Kidney (tissue), 14 donors: ENCODE measurements around the gene RGS2. TPM values are rescaled to one million over a fixed set of nuclear protein-coding genes. Genes with fewer than 3 reads are reported as not detected.
A peak's percentile ranks its signal among the peaks of the same experiment; 100 is the strongest.

ENCODE experiments used
- DNase-seq, 5 donors: peaks; one replicate each; pipeline ENCODE4 v3.0.0-alpha.2; 2013 to 2020
- FAIRE-seq: peaks from 2 replicates; lab custom pipeline; 2012; peaks lifted over from hg19 to GRCh38; lab: Jason Lieb, UNC
- H3K27ac ChIP-seq, 2 donors: one replicate each; pipeline ENCODE4 v1.7.0; 2013; ENCODE audit warnings: low read depth in 2 of 2, low read length in 2 of 2, inconsistent platforms in 1 of 2
- H3K27me3 ChIP-seq: one replicate; pipeline ENCODE4 v1.7.1; 2013; ENCODE audit warnings: low read length, inconsistent platforms; ENCODE audit not compliant: control insufficient read depth, insufficient read depth
- H3K36me3 ChIP-seq, 3 donors: one replicate each; pipeline versions ENCODE4 v1.7.0 to v1.7.1; 2013; ENCODE audit warnings: low read length in 3 of 3, control low read depth in 1 of 3, inconsistent platforms in 1 of 3; ENCODE audit not compliant: insufficient read depth in 3 of 3, control insufficient read depth in 2 of 3
- H3K4me1 ChIP-seq, 3 donors: one replicate each; pipeline versions ENCODE4 v1.7.0 to v1.7.1; 2013; ENCODE audit warnings: low read length in 3 of 3, inconsistent platforms in 1 of 3, low read depth in 1 of 3; ENCODE audit not compliant: control insufficient read depth in 2 of 3, insufficient read depth in 2 of 3
- H3K4me3 ChIP-seq, 3 donors: one replicate each; pipeline versions ENCODE4 v1.7.0 to v1.8.1; 2013; ENCODE audit warnings: low read length in 3 of 3, control low read depth in 1 of 3, inconsistent platforms in 1 of 3
- H3K9ac ChIP-seq, 3 donors: one replicate each; pipeline versions ENCODE4 v1.7.0 to v1.7.1; 2013; ENCODE audit warnings: low read length in 3 of 3, control low read depth in 1 of 3, inconsistent platforms in 1 of 3
- H3K9me3 ChIP-seq, 3 donors: one replicate each; pipeline versions ENCODE4 v1.7.0 to v1.7.1; 2013; ENCODE audit warnings: low read length in 3 of 3, control low read depth in 1 of 3, inconsistent platforms in 1 of 3; ENCODE audit not compliant: control insufficient read depth in 2 of 3, insufficient read depth in 1 of 3
- intact Hi-C: fragments of 100-400 bp; cut with DNase I; formaldehyde crosslinking; loops from one replicate; pipeline ENCODE4 v1.11.1; 2022
- polyA plus RNA-seq: library from polyadenylated mRNA; stranded (reverse); fragments of 350-450 nt; fragmentation: Illumina TruSeq; extraction: RNeasy Lipid Tissue Mini Kit (QIAGEN cat#74804); gene quantifications from one replicate; pipeline ENCODE4 v1.2.3, GENCODE V29; 2014; ENCODE audit warnings: low read depth, low replicate concordance; ENCODE audit not compliant: insufficient read depth
- total RNA-seq: library from RNA; stranded (reverse); fragmentation: NEBNext Ultra II Directional; extraction: Animal tissue kit (Norgen Biotek cat#: 25700); gene quantifications from one replicate; pipeline ENCODE4 v1.2.1, GENCODE V29; 2021
- TF ChIP-seq, protein P1 (sequence below): IDR thresholded peaks from 3 replicates; pipeline ENCODE4 v1.5.1; 2012; ENCODE audit warnings: mild to moderate bottlenecking, moderate library complexity, borderline replicate concordance; ENCODE audit not compliant: insufficient read depth; ENCODE audit errors: extremely low read depth
- donor health status: control.
- donor health status: control.
- donor health status: control.
- donor health status: control.
- donor health status: control.
- donor health status: DM: yes; HTN: yes; CAD: no.
- donor health status: Normal renal cell carcinoma (clear cell type).

The RGS2 gene
- total and polyA plus RNA-seq, 2 donors from 2014 or later, result 51.2 to 85.1 TPM

DNA sequence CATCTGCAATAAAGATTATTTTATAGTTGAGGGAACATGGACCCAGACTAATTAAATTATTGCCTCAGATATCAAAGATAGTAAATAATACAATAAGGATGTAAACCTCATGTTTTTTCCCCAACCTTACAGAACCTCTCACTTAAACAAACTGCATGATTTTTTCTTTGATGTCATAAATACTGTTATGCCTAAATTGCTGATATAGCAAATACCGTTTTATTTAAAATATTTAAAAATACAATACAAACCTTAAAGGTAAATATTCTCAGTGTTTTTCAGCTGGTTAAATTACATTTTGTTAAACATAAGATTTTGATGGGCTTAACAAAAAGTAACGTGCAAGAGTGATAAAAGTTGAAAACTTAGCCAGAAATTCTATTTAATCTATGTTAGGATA is 24.4 kb upstream of the RGS2 start:
- Histone ChIP-seq H3K36me3 (no peaks in the 10 kb centered on the region), H3K9ac (no peak overlapping the region), H3K27me3 (no peaks in the 10 kb centered on the region), H3K9me3 (no peaks in the 10 kb centered on the region), H3K4me1 (no peaks in the 10 kb centered on the region), H3K27ac (no peak overlapping the region), H3K4me3 (no peak overlapping the region)
- DNase-seq (no peak), FAIRE-seq (no peak)
- TF ChIP-seq, protein P1, sequence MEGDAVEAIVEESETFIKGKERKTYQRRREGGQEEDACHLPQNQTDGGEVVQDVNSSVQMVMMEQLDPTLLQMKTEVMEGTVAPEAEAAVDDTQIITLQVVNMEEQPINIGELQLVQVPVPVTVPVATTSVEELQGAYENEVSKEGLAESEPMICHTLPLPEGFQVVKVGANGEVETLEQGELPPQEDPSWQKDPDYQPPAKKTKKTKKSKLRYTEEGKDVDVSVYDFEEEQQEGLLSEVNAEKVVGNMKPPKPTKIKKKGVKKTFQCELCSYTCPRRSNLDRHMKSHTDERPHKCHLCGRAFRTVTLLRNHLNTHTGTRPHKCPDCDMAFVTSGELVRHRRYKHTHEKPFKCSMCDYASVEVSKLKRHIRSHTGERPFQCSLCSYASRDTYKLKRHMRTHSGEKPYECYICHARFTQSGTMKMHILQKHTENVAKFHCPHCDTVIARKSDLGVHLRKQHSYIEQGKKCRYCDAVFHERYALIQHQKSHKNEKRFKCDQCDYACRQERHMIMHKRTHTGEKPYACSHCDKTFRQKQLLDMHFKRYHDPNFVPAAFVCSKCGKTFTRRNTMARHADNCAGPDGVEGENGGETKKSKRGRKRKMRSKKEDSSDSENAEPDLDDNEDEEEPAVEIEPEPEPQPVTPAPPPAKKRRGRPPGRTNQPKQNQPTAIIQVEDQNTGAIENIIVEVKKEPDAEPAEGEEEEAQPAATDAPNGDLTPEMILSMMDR, result no peak
- intact Hi-C loops, result no loop called here

DNA sequence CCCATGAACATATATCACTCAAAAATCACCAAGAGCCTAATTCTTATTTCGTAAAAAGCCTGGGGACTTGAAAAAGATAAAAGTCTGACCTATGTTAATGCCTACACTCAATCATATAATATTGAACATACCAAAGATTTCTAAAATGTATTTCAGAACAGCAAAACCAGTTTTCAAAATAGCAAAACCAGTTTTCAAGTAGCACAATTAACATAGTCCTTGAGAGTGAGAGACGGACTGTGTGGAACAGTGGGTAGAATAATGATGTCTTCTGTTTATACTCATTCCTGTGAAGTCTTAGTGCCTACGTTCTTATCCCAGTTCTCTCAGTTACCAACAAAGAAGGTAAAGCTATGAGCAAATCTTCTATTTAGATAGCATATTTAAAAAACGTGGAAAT is 22.3 kb upstream of the RGS2 start:
- Histone ChIP-seq H3K4me3 (no peak overlapping the region), H3K27ac (no peak overlapping the region), H3K9me3 (no peaks in the 10 kb centered on the region), H3K9ac (no peak overlapping the region), H3K27me3 (no peaks in the 10 kb centered on the region), H3K4me1 (no peaks in the 10 kb centered on the region), H3K36me3 (no peaks in the 10 kb centered on the region)
- intact Hi-C loops, result no loop called here
- DNase-seq, result no peak
- TF ChIP-seq, protein P1, result no peak
- FAIRE-seq, result no peak

DNA sequence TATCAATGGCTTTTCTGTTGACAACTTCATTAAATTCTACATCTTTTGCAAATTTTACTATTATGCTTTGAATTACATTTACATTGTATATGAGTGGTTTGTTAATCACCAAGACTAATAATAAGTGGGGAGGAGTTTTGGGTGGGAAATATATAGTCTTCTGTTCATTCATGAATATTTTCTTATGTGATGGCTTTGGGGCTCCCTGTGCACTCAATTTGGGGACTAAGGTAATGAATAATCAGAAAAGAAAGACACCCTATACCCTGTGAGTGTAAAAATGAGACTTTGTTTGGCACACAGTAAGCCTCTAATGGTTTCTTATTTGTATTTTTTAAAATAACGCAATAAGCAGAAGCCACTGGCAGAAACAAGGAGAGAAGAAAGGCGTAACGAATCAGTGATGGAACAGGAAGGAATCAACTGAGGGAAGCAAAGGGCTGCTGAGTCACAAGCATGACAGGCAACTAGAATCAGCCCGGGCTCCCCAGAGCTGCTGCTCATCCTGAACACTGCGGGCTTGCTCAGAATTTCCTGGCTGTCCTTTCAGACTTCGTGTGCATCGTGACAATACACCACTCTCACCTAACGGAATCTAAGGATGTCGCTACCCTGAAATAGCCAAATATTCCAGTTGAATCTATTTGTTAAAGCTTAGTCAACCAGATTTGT is 20.8 kb upstream of the RGS2 start:
- TF ChIP-seq, protein P1, result no peak
- no peak overlapping the region for H3K27ac ChIP-seq
- no peaks in the 10 kb centered on the region for H3K36me3 ChIP-seq
- no peaks in the 10 kb centered on the region for H3K4me1 ChIP-seq
- DNase-seq (peak in 1 of 5 donors; percentile 72), FAIRE-seq (no peak)
- H3K9me3 ChIP-seq, result no peaks in the 10 kb centered on the region
- no peak overlapping the region for H3K4me3 ChIP-seq
- intact Hi-C loops, result no loop called here
- H3K27me3 ChIP-seq, result no peaks in the 10 kb centered on the region
- H3K9ac ChIP-seq, result no peak overlapping the region

DNA sequence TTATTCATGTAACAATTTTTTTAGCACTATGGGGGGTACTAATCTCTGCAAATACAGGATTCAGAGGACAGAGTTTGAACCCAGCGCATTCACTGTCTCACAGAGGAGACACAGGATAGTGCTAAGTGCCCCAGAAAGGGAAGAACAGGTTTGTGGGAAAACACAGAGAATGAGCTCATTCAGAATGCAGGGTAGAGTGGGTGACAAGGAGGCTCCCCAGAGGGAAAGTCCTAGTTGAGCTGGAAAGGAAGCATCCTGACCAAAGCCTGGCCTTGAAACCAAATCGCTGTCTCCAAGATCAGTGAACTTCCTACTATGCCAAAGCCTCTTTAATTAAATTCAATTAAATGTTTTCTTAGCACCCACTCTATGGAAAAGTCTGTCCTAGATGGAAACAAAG is 19.0 kb upstream of the RGS2 start:
- TF ChIP-seq, protein P1, result no peak
- Histone ChIP-seq H3K27me3 (no peaks in the 10 kb centered on the region), H3K9ac (no peak overlapping the region), H3K9me3 (no peaks in the 10 kb centered on the region), H3K4me1 (no peaks in the 10 kb centered on the region), H3K4me3 (no peak overlapping the region), H3K36me3 (no peaks in the 10 kb centered on the region), H3K27ac (no peak overlapping the region)
- no peak for FAIRE-seq
- intact Hi-C loops, result no loop called here
- no peak for DNase-seq
